Upper lobe of right lung (tissue), 1 donor: ENCODE results near the gene TRMT2B. TPM values are rescaled to one million over a fixed set of nuclear protein-coding genes. Genes with fewer than 3 reads are reported as not detected.
"Not testable (repeated sequence)": the region's sequence is repeated elsewhere in the genome, so short reads cannot be mapped to it uniquely, and the experiment has no call there.

Experiments
- ATAC-seq: fragments of 200-7000 bp; cut with Tn5 transposase; one replicate; pipeline ENCODE4 v1.9.1; 2020; ENCODE audit warnings: mild to moderate bottlenecking, moderate library complexity
- DNase-seq: peaks from one replicate; pipeline ENCODE4 v3.0.0-alpha.2; 2020
- H3K27ac ChIP-seq: fragments of 200-600 bp; one replicate; pipeline ENCODE4 v1.8.0; 2022
- H3K27me3 ChIP-seq: fragments of 200-600 bp; one replicate; pipeline ENCODE4 v1.8.0; 2022; ENCODE audit warnings: mild to moderate bottlenecking
- H3K36me3 ChIP-seq: fragments of 200-600 bp; one replicate; pipeline ENCODE4 v1.8.0; 2022
- H3K4me1 ChIP-seq: fragments of 200-600 bp; one replicate; pipeline ENCODE4 v1.8.0; 2022
- H3K4me3 ChIP-seq: fragments of 200-600 bp; one replicate; pipeline ENCODE4 v1.8.0; 2022; ENCODE audit warnings: mild to moderate bottlenecking
- H3K9me3 ChIP-seq: fragments of 200-600 bp; one replicate; pipeline ENCODE4 v1.8.0; 2022
- intact Hi-C: fragments of 100-400 bp; cut with DNase I; formaldehyde crosslinking; loops from one replicate; pipeline ENCODE4 v1.11.0; 2022
- total RNA-seq: library from RNA; stranded (reverse); fragmentation: NEBNext Ultra II Directional; extraction: Animal tissue kit (Norgen Biotek cat#: 25700); gene quantifications from one replicate; pipeline ENCODE4 v1.2.1, GENCODE V29; 2021
- TF ChIP-seq, protein P1 (sequence below): fragments of 200-600 bp; IDR thresholded peaks from one replicate; pipeline ENCODE4 v1.8.0; 2022; ENCODE audit warnings: antibody characterized with exemption
- donor health status: DM: no; HTN: yes; CAD: no; lungs with severe emphysema.

TRMT2B gene
- total RNA-seq, 1 donor from 2014 or later, result 20.9 TPM

DNA sequence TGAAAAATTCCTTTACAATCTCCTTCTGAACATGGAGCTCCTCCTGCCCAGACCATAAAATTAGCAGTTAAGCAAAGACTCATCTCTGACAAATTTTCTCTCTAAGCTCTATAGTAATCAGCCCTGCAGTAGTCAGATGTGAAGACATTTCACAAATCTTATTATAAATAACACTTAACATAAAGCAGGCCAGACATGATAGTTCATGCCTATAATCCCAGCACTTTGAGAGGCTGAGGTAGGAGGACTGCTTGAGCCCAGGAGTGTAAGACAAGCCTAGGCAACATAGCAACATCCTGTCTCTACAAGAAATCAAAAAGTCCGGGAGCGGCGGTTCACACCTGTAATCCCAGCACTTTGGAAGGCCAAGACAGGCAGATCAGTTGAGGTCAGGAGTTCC is 29.9 kb downstream of the TRMT2B start:
- Histone ChIP-seq H3K9me3 (no peaks in the 10 kb centered on the region), H3K27ac (no peak overlapping the region), H3K27me3 (no peaks in the 10 kb centered on the region), H3K4me1 (no peaks in the 10 kb centered on the region), H3K36me3 (peaks cover 29% of the 10 kb centered on the region), H3K4me3 (no peak overlapping the region)
- intact Hi-C loops, result no loop called here
- TF ChIP-seq, protein P1, sequence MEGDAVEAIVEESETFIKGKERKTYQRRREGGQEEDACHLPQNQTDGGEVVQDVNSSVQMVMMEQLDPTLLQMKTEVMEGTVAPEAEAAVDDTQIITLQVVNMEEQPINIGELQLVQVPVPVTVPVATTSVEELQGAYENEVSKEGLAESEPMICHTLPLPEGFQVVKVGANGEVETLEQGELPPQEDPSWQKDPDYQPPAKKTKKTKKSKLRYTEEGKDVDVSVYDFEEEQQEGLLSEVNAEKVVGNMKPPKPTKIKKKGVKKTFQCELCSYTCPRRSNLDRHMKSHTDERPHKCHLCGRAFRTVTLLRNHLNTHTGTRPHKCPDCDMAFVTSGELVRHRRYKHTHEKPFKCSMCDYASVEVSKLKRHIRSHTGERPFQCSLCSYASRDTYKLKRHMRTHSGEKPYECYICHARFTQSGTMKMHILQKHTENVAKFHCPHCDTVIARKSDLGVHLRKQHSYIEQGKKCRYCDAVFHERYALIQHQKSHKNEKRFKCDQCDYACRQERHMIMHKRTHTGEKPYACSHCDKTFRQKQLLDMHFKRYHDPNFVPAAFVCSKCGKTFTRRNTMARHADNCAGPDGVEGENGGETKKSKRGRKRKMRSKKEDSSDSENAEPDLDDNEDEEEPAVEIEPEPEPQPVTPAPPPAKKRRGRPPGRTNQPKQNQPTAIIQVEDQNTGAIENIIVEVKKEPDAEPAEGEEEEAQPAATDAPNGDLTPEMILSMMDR, result no peak
- ATAC-seq, result no peak
- no peak for DNase-seq

DNA sequence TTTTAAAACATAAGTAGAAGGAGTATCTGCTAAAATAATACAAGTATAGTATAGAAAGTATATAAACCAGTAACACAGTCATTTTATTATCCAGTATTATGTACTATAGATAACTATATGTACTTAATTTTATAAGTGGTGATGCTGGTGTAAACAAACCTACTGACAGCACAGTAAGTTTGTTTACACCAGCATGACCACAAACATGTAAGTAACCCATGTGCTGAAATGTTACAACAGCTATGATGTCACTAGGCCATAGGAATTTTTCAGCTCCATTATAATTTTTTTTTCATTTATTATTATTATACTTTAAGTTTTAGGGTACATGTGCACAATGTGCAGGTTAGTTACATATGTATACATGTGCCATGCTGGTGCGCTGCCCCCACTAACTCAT is 39.9 kb downstream of the TRMT2B start:
- ATAC-seq, H3K27ac ChIP-seq, H3K9me3 ChIP-seq, H3K4me3 ChIP-seq, H3K4me1 ChIP-seq, intact Hi-C loops, DNase-seq, H3K27me3 ChIP-seq: not testable (repeated sequence)
- peaks cover 33% of the 10 kb centered on the region for H3K36me3 ChIP-seq

DNA sequence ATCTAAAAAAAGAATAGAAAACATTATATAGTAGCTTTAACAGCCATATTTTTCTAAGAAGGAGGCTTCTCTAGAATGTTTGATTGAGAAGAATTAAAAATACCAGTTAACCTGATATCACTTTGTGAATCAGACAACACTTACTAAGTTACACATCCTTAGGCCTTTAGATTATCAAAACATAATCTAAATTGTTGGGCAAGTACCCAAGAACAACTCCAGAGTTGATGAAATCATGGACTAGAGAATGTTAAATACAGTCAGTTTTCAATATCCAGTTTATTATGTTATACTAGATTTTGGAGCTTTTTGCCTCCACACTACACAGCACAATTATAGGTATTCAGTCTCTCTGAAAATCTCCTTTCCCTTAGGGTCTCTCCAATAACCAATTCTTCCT is 42.8 kb downstream of the TRMT2B start:
- peaks cover 22% of the 10 kb centered on the region for H3K36me3 ChIP-seq
- TF ChIP-seq, protein P1, result no peak
- DNase-seq (no peak), ATAC-seq (no peak)
- H3K9me3 ChIP-seq, result no peaks in the 10 kb centered on the region
- H3K27me3 ChIP-seq, result no peaks in the 10 kb centered on the region
- H3K4me1 ChIP-seq, result no peaks in the 10 kb centered on the region
- no peak overlapping the region for H3K4me3 ChIP-seq
- H3K27ac ChIP-seq, result no peak overlapping the region
- intact Hi-C loops, result no loop called here

DNA sequence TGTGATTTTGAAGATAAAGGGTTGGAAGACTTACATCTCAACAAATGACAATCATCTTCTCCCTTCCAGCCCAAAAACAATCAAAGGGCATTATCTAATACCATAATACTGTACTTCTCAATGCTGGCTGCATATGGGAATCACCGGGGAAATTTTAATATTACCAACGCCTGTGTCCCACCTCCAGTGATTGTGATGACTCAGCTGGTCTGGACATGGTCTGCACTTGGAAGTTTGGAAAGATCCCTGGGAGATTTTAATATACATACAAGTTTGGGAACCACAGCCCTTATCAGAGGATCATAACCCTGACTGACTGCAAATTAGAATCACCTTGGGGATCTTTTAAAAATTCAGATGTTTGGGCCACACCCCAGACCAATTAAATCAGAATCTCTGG is 52.5 kb downstream of the TRMT2B start:
- DNase-seq, result no peak
- intact Hi-C loops, result no loop called here

DNA sequence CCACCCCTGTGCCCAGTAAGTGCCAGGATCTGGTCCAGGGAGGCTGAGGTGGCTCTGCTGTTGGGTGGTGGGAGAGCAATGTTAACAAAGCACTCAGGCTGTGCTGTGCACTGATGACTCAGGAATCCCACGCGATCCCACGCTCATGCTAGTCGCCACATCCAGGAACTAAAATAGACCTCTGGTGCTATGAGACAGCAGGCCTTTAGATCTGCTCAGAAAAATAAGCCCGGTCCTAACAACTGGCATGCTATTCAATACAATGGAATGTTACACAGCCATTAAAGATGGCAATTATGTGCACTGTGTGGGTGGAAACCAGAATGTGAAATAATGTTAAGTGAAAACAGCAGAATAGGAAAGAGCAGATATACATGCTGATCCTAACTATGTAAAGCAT is 56.4 kb downstream of the TRMT2B start:
- ATAC-seq, result no peak
- Histone ChIP-seq H3K4me3 (no peak overlapping the region), H3K9me3 (no peaks in the 10 kb centered on the region), H3K27me3 (no peaks in the 10 kb centered on the region), H3K27ac (no peak overlapping the region), H3K4me1 (no peaks in the 10 kb centered on the region), H3K36me3 (no peaks in the 10 kb centered on the region)
- no peak for DNase-seq
- intact Hi-C loops, result no loop called here
- TF ChIP-seq, protein P1, result no peak

More for the DNA sequence above, 52.5 kb downstream of the TRMT2B start:
- no peaks in the 10 kb centered on the region for H3K27me3 ChIP-seq
- TF ChIP-seq, protein P1, result no peak
- H3K4me1 ChIP-seq, result no peaks in the 10 kb centered on the region
- no peaks in the 10 kb centered on the region for H3K36me3 ChIP-seq
- H3K9me3 ChIP-seq, result no peaks in the 10 kb centered on the region
- no peak for ATAC-seq
- H3K4me3 ChIP-seq, result no peak overlapping the region
- H3K27ac ChIP-seq, result no peak overlapping the region

DNA sequence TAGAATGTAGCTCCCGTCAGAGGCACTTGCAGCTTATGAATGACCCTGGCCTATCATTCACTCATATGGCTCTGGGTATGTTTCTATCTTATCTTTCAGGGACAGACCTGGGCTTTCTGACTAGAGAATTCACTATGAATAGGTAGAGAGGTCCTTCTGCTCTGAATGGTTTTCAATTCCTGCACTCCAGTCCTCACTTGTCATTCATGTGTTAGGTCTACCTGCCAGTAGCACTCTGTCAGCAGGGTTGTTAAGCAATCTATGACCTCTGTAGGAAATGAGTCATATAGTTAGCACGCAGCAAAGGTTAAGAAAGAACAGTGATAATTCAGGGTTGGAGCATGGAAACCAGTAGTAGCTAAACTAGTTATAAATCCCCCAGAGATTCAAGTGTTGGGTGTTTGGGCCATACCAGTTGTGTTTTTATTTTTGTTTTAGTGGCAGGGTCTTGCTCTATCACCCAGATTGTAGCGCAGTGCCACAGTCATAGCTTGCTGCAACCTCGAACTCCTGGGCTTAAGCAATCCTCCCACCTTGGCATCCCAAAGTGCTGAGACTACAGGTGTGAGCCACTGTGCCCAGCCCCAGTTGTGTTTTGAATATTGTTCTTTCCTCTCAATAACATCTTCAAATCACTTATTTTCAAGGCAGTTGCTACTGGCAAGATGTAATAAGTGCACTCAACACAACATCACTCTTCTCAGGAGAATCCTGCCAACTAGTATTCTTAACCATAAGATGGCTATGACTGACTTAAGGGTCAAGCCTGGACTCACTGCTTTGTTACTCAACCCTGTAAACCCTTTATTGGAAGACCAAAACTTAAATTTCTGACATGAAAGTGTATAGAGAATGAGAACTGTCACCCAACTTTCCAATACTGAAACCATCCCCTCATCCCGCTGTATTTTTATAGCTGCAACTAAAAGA is 57.3 kb downstream of the TRMT2B start:
- intact Hi-C loops, result no loop called here
- peak; percentile 83 for ATAC-seq
- no peak for DNase-seq

More for the DNA sequence above, 57.3 kb downstream of the TRMT2B start:
- Histone ChIP-seq H3K4me1 (no peaks in the 10 kb centered on the region), H3K9me3 (no peaks in the 10 kb centered on the region), H3K36me3 (no peaks in the 10 kb centered on the region), H3K4me3 (no peak overlapping the region), H3K27ac (no peak overlapping the region), H3K27me3 (no peaks in the 10 kb centered on the region)
- TF ChIP-seq, protein P1, result no peak
